RPMI8226 (cell line): ENCODE results near the gene ME1.
"Not testable (repeated sequence)": the region's sequence is repeated elsewhere in the genome, so short reads cannot be mapped to it uniquely, and the experiment has no call there.

Source experiments
- DNase-seq: peaks from one replicate; pipeline ENCODE4 v3.0.0-alpha.2; 2015

Gene ME1

DNA sequence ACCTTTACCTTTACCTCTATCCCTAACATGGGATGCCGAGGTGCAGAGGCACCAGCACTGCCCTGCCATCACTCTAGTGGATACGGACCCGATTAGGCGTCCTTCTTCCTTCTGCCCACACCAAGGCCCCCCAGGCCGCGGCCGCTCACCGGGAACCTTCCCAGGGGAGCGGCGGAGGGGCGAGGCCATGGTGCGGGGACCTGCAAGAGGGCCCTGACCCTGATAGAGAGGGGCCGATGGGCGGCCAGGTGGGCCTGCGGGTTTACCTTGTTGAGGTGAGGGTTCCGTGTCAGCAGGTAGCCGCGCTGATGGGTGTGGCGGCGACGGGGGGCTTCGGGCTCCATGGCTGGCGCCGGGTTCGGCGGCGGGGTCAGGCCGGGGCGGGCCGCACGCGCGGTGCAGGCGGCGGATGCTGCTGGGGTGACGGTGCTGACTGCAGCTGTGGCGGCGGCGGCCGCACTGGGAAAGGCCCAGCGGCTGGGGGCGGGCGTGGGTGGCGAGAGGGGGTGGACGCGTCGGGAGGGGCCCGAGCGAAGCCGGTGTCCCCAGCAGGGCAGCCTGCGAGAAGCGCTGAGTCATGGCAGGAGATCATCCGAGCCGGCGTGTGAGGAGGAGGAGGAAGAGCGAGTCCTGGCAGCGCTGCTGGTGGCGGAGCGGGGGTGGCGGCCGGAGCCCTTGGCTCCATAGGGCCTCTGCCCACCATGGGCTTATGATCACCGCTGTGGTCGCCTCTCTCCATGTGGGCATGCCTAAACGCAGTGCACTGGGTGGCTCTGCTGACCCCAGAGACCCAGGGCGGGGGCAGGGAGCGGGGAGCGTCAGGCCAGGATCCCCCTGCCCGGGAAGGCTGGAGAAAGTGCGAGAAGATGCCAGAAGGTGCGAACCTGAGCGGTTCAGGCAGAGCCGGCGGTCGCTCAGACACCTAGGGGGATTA is at the start of gene ME1:
Gene ME1, minus strand, starts transcription at position 441 of the 934 bp plus-strand sequence. Its CDS starts 97 bp downstream, at position 344.
- peak; percentile 92 for DNase-seq

DNA sequence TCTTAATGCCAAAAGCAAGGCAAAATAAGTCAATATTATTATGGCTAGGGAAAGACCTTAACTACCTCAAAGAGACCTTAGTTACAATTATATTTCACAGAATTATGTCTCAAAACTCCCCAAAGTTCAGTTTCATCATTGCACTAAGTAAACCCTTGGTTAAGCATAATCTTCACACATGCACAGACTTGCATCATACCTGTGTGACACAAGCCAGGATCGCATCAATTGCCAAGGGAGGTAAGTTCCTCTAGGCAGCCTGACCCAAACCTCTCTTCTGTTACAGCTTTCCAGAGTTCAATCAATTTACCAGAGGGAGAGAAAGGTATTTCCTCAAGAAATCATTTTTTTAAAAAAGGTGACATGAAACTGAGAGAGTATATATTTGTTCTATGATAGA is 49.6 kb upstream of the ME1 start:
- no peak for DNase-seq

DNA sequence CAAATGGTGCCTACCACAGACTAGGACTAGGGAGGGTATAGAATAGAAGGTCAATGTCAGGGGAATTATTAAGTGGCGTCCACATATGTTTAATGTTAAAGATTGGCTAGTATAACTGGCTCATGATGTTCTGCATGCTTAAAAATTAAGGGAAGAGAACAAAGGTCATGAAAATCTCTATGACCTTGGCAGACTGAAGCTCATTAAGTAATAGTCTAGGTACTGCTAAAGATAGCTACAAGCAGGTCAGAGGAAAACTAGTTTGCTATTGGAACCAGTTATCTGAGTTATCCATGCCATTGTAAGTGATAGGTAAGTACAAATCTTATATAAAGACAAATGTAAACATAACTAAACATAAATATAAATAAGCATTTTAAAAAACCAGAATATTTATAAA is 48.5 kb upstream of the ME1 start:
- no peak for DNase-seq

DNA sequence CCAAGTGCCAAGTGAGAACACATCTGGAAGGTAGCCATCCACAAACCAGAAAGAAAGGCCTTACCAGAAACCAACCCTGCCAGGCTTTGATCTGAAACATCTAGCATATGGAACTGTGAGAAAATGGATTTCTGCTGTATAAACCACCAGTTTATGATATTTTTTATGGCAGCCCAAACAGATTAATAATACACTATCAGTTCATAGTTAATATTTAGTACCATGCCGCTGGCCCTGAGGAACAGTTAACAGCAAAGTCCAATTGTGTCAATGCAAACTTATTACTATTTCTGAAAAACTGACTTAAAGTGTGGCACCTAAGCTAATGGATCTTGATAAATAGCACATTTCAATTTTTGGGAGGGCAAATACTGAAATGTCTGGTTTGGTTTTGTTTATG is 46.1 kb upstream of the ME1 start:
- no peak for DNase-seq

DNA sequence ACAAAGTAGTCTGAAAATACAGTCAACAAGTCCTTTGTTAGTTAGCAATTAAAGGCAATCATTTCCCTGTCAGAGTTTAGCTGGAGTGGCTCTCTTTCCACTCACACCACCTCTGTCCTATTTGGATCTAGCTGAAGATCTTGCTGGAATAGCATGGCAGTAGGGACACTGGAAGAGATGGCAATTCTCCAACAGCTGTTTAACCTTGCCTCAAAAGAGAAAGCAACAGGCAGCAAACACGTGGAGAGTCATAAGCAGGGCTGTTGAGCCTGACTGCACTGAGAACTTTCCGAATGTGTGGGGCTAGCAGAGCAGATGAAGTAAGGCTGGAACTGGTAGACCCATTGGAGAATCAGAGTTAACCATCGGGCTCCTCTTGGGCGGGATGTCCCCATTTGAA is 43.5 kb upstream of the ME1 start:
- no peak for DNase-seq

DNA sequence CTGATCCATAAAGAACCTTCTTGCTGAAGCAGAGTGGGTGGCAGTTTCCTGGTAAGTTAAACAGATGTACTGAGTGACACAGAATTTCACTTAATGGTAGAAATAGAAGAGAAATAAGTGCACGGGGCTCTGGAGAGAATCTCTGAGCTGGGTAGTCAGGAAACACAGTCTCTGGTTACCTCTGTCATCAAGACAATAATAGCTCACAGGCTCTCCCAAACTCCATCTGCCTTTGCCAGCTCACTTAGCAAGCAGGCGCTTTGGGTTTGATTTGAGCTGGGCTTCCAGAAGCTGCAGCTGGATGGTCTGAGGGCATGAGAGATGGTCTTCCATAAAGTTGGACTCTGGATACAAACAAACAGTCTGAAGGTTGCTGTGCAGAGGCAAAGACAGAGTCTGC is 41.9 kb upstream of the ME1 start:
- no peak for DNase-seq

DNA sequence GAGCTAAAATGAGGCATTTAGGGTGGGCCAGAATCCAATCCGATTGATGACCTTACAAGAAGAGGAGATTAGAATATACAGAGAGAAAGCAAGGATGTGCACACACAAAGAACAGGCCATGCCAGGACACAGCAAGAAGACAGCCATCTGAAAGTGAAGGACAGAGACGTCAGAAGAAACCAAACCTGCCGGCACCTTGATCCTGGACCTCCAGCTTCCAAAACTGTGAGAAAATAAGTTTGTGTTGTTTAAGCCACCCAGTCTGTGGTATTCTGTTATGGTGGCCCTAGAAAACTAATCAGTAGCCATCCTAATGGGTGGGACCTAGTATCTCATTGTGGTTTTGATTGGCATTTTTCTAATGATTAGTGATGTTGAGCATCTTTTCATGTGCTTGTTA is 39.7 kb upstream of the ME1 start:
- DNase-seq: no peak

DNA sequence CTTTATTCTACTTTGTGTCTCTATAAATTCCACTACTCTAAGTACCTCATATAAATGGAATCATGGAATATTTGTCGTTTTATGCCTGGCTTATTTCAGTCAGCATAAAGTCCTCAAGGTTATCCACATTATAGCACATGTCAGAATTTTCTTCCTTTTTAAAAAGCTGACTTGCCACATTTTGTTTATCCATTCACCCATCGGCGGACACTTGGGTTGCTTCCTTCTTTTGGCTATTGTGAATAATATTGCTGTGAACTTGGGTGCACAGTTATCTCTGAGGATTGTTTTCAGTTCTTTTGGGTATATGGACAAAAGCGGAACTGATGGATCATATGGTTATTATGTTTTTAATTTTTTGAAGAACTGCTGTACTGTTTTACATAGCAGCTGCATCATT is 39.1 kb upstream of the ME1 start:
- no peak for DNase-seq

DNA sequence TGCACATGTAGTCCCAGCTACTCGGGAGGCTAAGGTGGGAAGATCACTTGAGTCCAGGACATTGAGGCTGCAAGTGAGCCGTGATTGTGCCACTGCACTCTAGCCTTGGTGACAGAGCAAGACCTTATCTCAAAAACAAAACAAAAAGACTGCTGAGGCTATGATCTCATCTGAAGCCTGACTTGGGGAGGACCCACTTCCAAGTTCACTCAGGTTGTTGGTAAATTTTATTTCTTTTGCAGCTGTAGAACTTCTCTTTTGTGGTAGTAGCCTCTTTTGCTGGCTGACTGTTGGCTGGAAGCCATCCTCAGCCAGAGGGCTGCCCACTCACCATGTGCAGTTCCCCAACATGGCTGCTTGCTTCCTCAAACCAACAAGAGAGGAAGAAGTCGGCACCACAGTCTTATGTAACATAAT is 36.8 kb upstream of the ME1 start:
- peak; percentile 65 for DNase-seq

DNA sequence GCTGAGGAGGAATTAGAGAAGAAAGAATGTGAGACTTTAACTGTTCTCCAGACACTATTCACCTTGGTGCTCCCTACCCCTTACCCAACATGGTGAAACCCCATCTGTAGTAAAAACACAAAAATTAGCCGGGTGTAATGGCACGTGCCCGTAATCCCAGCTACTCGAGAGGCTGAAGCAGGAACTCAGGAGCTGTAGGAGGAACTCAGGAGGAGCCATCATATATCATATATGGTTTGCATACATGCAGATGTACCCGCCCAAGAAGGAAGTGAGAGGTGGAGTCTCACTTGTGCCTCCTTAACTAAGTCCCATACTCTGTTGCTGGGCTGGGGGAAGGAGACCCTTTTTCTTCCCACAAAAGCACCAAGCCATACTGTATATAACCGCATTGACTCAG is 35.5 kb upstream of the ME1 start:
- DNase-seq: no peak

DNA sequence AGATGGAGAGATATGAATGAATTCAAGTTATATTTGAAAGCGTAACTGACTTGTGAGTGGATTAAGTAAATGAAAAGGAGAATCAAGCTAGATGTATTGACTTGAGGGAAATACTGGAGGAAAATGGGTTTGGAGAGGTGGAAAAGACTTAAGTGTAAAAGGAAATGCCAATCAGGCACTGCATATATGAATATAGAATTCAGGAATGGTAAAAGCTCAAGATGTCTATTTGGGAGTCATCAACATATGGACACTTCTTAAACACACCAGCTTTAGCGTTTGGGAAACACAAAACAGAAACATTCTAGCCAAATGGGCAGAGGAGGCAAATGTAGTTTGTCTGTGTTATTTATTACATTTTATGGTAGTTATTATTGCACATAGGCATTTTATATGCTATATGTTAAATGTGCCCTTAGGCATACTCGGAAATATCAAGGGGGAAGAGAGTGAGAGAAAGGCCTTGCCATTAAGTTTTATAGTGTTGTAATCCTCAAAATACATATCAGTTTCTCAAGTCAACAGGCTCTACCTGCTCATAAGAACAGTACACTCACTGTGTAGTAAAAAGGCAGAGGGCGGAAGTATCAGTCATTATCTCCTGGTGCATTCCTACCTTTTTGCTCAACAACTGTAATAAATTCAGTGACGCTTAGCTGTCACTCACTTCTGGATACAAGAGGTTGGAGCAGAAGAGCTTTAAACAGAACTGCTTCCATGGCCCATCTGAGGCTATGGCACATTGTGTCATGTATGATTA is 33.7 kb upstream of the ME1 start:
- no peak for DNase-seq

DNA sequence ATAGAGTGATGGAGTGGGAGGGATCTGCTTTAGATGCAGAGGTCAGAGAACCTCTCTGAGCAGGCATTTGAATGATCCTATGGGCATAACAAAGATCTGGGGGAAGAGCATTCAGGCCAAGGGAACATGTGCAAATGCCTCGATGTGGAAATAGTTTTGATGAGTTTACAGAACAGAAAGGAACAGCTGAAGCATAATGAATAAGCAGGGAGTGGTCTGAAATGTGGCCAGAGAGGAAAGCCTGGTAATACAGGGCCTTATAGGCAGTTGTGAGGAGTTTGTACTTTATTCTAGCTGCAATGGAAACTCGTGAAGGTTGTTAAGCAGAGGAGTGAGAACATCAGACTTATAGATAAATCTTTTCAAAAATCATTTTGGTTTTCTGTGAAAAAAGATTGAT is 33.0 kb upstream of the ME1 start:
- no peak for DNase-seq

DNA sequence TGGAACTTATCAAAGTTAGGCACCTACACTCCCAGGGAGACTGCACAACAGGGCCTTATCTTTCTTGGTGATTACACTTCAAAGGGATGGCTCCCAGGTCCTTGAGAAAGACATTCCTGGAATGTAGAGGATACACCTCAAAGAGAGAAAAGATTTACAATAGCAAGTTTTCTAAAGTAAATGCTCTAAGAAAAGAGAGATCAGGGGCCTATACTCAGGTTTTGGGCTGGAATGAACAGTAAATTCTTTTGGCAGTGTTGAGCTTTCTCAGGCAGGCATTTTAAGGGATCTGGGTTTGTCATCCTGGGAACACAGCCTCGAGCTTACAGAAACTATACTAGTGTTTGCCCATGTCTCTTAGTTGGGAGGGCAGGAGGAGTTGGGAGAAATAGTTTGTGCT is 31.7 kb upstream of the ME1 start:
- DNase-seq: no peak

DNA sequence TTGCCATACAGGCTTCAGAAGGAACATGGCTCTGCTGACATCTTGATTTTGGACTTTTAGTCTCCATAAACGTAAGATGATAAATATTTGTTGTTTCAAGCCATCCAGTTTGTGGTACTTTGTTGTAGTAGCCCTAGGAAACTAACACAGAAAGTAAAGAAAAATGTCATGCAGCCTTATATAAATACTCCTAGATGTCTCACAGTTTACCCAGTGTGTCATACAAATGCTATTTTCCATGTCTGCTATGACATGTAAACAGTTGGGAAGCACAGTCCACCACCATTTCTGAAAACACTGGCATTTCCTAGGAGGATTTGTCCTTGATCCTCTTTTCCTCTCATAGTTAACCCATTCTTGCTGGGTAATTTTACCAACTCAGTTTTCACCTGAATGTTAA is 30.6 kb upstream of the ME1 start:
- DNase-seq: no peak

DNA sequence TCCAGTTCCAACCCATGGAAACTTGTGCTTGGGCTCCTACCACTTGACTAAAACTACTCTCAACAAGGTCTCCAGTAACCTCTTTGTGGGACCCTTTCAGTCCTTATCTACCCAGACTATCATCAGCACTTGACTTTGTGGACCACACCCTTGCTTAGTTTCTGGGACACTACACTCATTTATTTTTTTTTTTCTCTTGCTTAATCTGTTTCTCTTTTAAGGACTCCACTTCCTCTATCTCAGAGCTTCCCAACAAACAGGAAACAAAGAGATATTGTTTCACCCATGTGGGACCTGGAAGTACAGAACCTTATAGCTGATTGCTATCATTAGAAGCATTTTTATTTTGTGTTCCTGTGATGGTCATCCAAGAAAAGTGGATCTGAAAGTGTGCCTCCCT is 28.8 kb upstream of the ME1 start:
- DNase-seq: no peak

DNA sequence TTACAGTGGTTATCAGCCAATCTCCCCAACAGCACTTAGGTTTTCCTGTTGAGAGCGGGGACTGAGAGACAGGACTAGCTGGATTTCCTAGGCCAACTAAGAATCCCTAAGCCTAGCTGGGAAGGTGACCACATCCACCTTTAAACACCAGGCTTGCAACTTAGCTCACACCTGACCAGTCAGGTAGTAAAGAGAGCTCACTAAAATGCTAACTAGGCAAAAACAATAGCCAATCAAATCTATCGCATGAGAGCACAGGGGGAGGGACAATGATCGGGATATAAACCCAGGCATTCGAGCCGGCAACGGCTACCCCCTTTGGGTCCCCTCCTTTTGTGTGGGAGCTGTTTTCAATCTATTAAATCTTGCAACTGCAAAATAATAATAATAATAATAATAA is 19.2 kb upstream of the ME1 start:
- DNase-seq: not testable (repeated sequence)

DNA sequence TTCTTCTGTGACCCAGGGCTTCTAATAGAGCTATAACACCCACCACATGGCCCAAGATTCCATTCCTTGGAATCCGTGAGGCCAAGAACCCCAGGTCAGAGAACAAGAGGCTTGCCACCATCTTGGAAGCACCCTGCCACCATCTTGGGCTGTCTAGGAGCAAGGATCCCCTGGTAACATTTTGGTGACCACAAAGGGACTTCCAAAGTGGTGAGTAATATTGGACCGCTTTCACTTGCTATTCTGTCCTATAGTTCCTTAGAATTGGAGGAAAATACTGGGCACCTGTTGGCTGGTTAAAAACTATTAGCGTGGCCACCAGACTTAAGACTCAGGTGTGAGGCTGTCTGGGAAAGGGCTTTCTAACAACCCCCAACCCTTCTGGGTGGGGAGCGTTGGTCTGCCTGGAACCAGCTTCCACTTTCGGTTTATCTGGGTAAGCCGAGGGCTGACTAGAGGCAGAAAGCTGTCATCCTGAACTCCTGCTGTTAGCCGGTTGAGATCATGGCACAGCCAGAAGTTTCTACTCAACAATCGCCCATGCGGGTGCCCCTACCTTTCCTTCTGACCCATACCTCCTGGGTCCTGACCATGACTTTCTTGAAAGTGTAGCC is 13.3 kb upstream of the ME1 start:
- DNase-seq: not testable (repeated sequence)

DNA sequence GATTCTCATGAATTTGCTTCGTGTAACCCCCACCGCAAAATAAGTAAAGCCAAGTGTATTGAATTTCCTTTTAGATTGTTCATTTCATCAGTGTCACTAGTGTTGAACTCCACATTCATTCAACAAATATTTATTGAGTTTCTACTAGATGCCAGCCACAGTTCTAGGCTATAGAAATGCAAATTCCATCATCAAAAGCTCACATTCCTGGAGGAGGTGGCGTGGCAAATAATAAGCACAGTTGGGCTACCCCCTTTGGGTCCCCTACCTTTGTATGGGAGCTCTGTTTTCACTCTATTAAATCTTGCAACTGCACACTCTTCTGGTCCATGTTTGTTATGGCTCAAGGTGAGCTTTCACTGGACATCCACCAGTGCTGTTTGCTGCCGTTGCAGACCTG is 12.7 kb upstream of the ME1 start:
- no peak for DNase-seq

DNA sequence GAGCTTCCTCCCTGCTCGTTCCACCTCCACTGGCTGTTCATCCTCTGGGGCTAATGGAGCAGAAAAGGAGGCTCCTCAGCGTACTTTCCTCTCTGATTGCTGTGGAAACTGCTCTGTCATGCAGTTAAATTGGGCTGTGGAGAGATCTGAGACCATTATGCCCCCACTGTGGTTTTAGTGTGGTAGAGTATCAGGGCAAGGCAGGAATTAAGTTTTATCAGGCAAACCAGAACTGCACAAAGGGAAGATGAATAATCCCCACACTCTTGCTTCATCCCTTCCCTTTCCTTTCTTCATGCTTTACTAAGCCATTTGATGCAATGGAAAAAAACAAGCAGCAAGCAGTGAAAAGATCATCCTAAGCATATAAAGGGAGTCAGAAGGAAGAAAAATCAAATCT is 11.9 kb upstream of the ME1 start:
- no peak for DNase-seq

DNA sequence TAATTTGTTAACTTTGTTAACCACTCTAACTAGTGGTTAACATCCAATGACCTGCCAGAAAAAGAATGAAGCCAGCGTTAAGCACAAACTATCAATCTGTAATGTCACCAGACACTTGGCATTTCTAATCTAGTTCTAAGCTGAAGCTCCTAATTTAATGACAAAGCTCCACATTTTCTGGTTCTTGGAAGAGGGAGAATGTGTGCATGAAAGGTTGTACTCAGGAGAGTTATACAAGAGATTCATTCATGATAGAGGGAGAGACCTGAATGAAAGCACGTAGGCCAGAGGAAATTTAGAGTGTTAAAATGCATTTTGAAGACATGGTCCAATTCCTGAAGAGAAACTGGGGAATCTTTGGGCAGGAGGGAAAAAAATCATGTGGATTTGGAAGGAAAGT is 8.3 kb upstream of the ME1 start:
- no peak for DNase-seq

DNA sequence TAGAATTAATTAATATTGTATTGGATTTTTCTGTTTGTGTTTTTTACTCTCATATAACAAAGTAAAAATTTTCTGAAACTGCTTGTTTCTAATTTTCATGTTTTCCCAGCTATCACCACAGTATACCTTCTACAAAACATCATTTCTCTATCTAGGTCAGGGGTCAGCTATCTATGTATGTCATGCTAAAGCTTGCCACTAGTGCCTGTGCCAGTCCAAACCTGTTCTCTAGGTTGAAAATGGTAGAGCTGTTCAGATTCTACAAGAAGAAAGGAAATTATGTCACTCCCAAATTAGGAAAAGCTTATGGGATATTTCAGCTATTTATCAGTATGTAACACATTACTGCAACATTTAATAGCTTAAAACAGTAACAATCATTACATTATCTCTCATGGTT is 5.8 kb upstream of the ME1 start:
- DNase-seq: peak; percentile 20

DNA sequence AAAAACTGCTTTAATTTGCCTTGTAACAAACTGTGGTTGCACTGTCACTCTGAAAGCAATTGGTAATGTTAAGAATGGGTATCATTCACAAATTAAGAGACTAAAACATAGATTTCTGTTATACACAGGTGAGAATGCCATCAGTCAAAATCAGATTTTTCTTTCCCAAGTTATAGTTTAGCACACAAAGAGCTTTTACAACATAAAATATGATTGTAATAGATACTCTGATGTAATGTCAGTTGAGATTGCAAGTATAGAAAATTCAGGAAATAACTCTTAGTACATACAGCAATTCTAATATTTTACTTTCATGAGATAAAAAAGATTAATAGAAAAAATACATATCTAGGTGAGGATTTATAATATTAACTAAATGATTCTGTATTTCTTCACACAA is 2.3 kb upstream of the ME1 start:
- DNase-seq: no peak

DNA sequence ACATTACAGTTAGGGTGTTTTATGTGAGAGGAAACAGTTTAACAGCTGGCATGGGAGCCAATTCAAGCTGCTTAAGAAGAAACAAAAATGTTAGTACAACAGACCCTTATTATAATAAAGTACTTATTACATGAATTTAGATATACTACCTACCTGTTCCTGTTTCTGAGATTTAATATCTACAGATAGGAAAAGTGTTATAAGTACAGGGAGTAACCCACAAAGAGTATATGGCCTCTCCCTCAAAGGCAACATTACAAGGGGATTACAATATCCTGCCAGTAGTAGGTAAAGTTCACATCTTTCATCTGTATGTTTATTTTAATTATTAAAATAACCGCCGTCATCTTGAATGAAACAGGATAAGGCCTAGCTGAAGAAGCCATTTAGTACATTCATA is 1.8 kb upstream of the ME1 start:
- no peak for DNase-seq
